Measurements from ENCODE around the gene HYAL2.

Gene HYAL2

GRCh38 chr3:50322386-50323091 is at the start of gene HYAL2:
TSS of gene HYAL2 (minus strand) at chr3:50322745. CDS start at chr3:50320489, 2,256 bp downstream.
- Histone ChIP-seq H3K27ac (peak within 1 kb of the TSS; percentile 68), H3K36me3 (ENCODE audit: insufficient read depth) (no peaks in the 10 kb centered on the region), H2AFZ (ENCODE audit: low read depth) (peak within 1 kb of the TSS; percentile 71), H3K4me2 (0 out of 2 replicates have a peak within 1 kb of the TSS, but pooled peaks have one; percentile 13), H3K9ac (peak within 1 kb of the TSS; percentile 78), H3K4me3 (IDR thresholded peaks at IDR 0.05; ENCODE audit: insufficient read depth, low read depth, low read length) (no peak within 1 kb of the TSS), H4K20me1 (ENCODE audit: insufficient read depth) (no peaks in the 10 kb centered on the region), H3K27me3 (ENCODE audit: insufficient read depth, low read depth) (no peaks in the 10 kb centered on the region), H3K4me1 (ENCODE audit: low read depth, poor library complexity, severe bottlenecking) (peaks cover 4% of the 10 kb centered on the region), H3K79me2 (ENCODE audit: insufficient read depth, low read depth) (peaks cover 5% of the 10 kb centered on the region; the same call in 1 of the 2 replicates)
- no peak for TF ChIP-seq CTCF (conservative IDR thresholded peaks at IDR 0.05; ENCODE audit: low read depth, low read length)

- H2AFZ ChIP-seq (ENCODE audit: low read depth) = no peak overlapping the region
- H3K4me3 ChIP-seq (IDR thresholded peaks at IDR 0.05; ENCODE audit: insufficient read depth, low read depth, low read length) = no peak overlapping the region
- no peaks in the 10 kb centered on the region for H3K27me3 ChIP-seq (ENCODE audit: insufficient read depth, low read depth)
- peaks cover 22% of the 10 kb centered on the region for H3K4me1 ChIP-seq (ENCODE audit: low read depth, poor library complexity, severe bottlenecking)
- H3K4me2 ChIP-seq = no peak overlapping the region
- no peaks in the 10 kb centered on the region for H3K36me3 ChIP-seq (ENCODE audit: insufficient read depth)
- no peak for TF ChIP-seq CTCF (conservative IDR thresholded peaks at IDR 0.05; ENCODE audit: low read depth, low read length)
- no peak overlapping the region for H3K9ac ChIP-seq
- H3K27ac ChIP-seq = no peak overlapping the region
- H3K79me2 ChIP-seq (ENCODE audit: insufficient read depth, low read depth) = no peaks in the 10 kb centered on the region
- H4K20me1 ChIP-seq (ENCODE audit: insufficient read depth) = no peaks in the 10 kb centered on the region
Measured at GRCh38 chr3:50371133-50371685, 48.7 kb upstream of the HYAL2 start.

- no peak overlapping the region for H3K9ac ChIP-seq
- no peaks in the 10 kb centered on the region for H3K79me2 ChIP-seq (ENCODE audit: insufficient read depth, low read depth)
- H3K36me3 ChIP-seq (ENCODE audit: insufficient read depth) = no peaks in the 10 kb centered on the region
- H3K4me2 ChIP-seq = no peak overlapping the region
- H2AFZ ChIP-seq (ENCODE audit: low read depth) = no peak overlapping the region
- no peak overlapping the region for H3K4me3 ChIP-seq (IDR thresholded peaks at IDR 0.05; ENCODE audit: insufficient read depth, low read depth, low read length)
- TF ChIP-seq CTCF (conservative IDR thresholded peaks at IDR 0.05; ENCODE audit: low read depth, low read length) = no peak
- H3K27ac ChIP-seq = no peak overlapping the region
- no peaks in the 10 kb centered on the region for H4K20me1 ChIP-seq (ENCODE audit: insufficient read depth)
- peaks cover 27% of the 10 kb centered on the region for H3K4me1 ChIP-seq (ENCODE audit: low read depth, poor library complexity, severe bottlenecking)
- no peaks in the 10 kb centered on the region for H3K27me3 ChIP-seq (ENCODE audit: insufficient read depth, low read depth)
Measured at GRCh38 chr3:50370594-50370993, 48.0 kb upstream of the HYAL2 start.

GRCh38 chr3:50369012-50369670 is 46.6 kb upstream of the HYAL2 start:
- H3K4me3 ChIP-seq (IDR thresholded peaks at IDR 0.05; ENCODE audit: insufficient read depth, low read depth, low read length) = no peak overlapping the region
- H3K4me1 ChIP-seq (ENCODE audit: low read depth, poor library complexity, severe bottlenecking) = peaks cover 19% of the 10 kb centered on the region
- no peak overlapping the region for H3K4me2 ChIP-seq
- H4K20me1 ChIP-seq (ENCODE audit: insufficient read depth) = no peaks in the 10 kb centered on the region
- H3K27me3 ChIP-seq (ENCODE audit: insufficient read depth, low read depth) = no peaks in the 10 kb centered on the region
- H3K27ac ChIP-seq = no peak overlapping the region
- no peak overlapping the region for H2AFZ ChIP-seq (ENCODE audit: low read depth)
- H3K9ac ChIP-seq = no peak overlapping the region
- H3K79me2 ChIP-seq (ENCODE audit: insufficient read depth, low read depth) = no peaks in the 10 kb centered on the region
- no peaks in the 10 kb centered on the region for H3K36me3 ChIP-seq (ENCODE audit: insufficient read depth)
- no peak for TF ChIP-seq CTCF (conservative IDR thresholded peaks at IDR 0.05; ENCODE audit: low read depth, low read length)
